ENCODE data around the gene IFNA13. TPM values are rescaled to one million over a fixed set of nuclear protein-coding genes. Genes with fewer than 3 reads are reported as not detected.
A peak's percentile ranks its signal among the peaks of the same experiment; 100 is the strongest.

IFNA13 gene
- total RNA-seq, result 0.04 TPM
- not detected for polyA plus RNA-seq (ENCODE audit: insufficient read depth in 1 of 8, insufficient read length in 8 of 8, low replicate concordance in 1 of 8)
- long read RNA-seq, donor 1, result 0 reads
- long read RNA-seq, donor 2, result 0 reads
- long read RNA-seq, donor 3, result 0 reads
- long read RNA-seq, donor 4, result 0 reads
- long read RNA-seq, donor 5, partial matches to known transcripts, result 0 of 1 reads
- long read RNA-seq, donor 5, other reads (novel, unspliced or antisense), result 0 of 1 reads
- long read RNA-seq, donor 6, result 0 reads
- long read RNA-seq, donor 7, result 0 reads
- long read RNA-seq, donor 8, result 0 reads
- long read RNA-seq, donor 9, result 0 reads
- long read RNA-seq, donor 10, result 0 reads
- long read RNA-seq, donor 11, result 0 reads

GRCh38 chr9:21367957-21368356, at the start of gene IFNA13:
IFNA13 (minus strand) TSS chr9:21368057; CDS start chr9:21368010, 47 bp downstream.
- 75% methylated on average over 1 of the region's 3 CpGs for WGBS (ENCODE audit: insufficient coverage)
- H3K4me1 ChIP-seq (ENCODE audit: control insufficient read depth, insufficient read depth, low read length), result no peaks in the 10 kb centered on the region
- DNase-seq, result no peak
- no peaks in the 10 kb centered on the region for H3K36me3 ChIP-seq (ENCODE audit: control insufficient read depth, insufficient read depth, low read length)
- H3K27me3 ChIP-seq (ENCODE audit: control insufficient read depth, insufficient read depth, low read length), result peaks cover 2% of the 10 kb centered on the region
- no peak within 1 kb of the TSS for H3K27ac ChIP-seq (ENCODE audit: low read length)
- H3K9me3 ChIP-seq (replicated peaks; ENCODE audit: control insufficient read depth, low read depth, low read length), result no peaks in the 10 kb centered on the region
- H3K4me3 ChIP-seq (ENCODE audit: low read length), result no peak within 1 kb of the TSS

- WGBS (ENCODE audit: insufficient coverage), result 44% methylated on average over 2 of the region's 5 CpGs
- H3K9me3 ChIP-seq (replicated peaks; ENCODE audit: control insufficient read depth, low read depth, low read length), result no peaks in the 10 kb centered on the region
- DNase-seq, result no peak
- no peak overlapping the region for H3K4me3 ChIP-seq (ENCODE audit: low read length)
- no peak overlapping the region for H3K27ac ChIP-seq (ENCODE audit: low read length)
- H3K4me1 ChIP-seq (ENCODE audit: control insufficient read depth, insufficient read depth, low read length), result no peaks in the 10 kb centered on the region
- no peaks in the 10 kb centered on the region for H3K36me3 ChIP-seq (ENCODE audit: control insufficient read depth, insufficient read depth, low read length)
- H3K27me3 ChIP-seq (ENCODE audit: control insufficient read depth, insufficient read depth, low read length), result no peaks in the 10 kb centered on the region
Measured at GRCh38 chr9:21415493-21416267, 47.8 kb upstream of the IFNA13 start.

GRCh38 chr9:21414220-21414940, 46.5 kb upstream of the IFNA13 start:
- no CpG with 5 or more reads among the region's 2 CpGs for WGBS (ENCODE audit: insufficient coverage)
- no peak for DNase-seq
- Histone ChIP-seq H3K4me1 (ENCODE audit: control insufficient read depth, insufficient read depth, low read length) (no peaks in the 10 kb centered on the region), H3K4me3 (ENCODE audit: low read length) (no peak overlapping the region), H3K27ac (ENCODE audit: low read length) (no peak overlapping the region), H3K36me3 (ENCODE audit: control insufficient read depth, insufficient read depth, low read length) (no peaks in the 10 kb centered on the region), H3K9me3 (replicated peaks; ENCODE audit: control insufficient read depth, low read depth, low read length) (no peaks in the 10 kb centered on the region), H3K27me3 (ENCODE audit: control insufficient read depth, insufficient read depth, low read length) (no peaks in the 10 kb centered on the region)

- Histone ChIP-seq H3K27me3 (ENCODE audit: control insufficient read depth, insufficient read depth, low read length) (no peaks in the 10 kb centered on the region), H3K9me3 (replicated peaks; ENCODE audit: control insufficient read depth, low read depth, low read length) (no peaks in the 10 kb centered on the region), H3K27ac (ENCODE audit: low read length) (no peak overlapping the region), H3K36me3 (ENCODE audit: control insufficient read depth, insufficient read depth, low read length) (no peaks in the 10 kb centered on the region), H3K4me3 (ENCODE audit: low read length) (no peak overlapping the region), H3K4me1 (ENCODE audit: control insufficient read depth, insufficient read depth, low read length) (no peaks in the 10 kb centered on the region)
- WGBS (ENCODE audit: insufficient coverage), result 60% methylated on average over 3 of the region's 5 CpGs
- no peak for DNase-seq
Measured at GRCh38 chr9:21413624-21414023, 45.8 kb upstream of the IFNA13 start.

GRCh38 chr9:21413151-21413550, 45.3 kb upstream of the IFNA13 start:
- Histone ChIP-seq H3K9me3 (replicated peaks; ENCODE audit: control insufficient read depth, low read depth, low read length) (no peaks in the 10 kb centered on the region), H3K36me3 (ENCODE audit: control insufficient read depth, insufficient read depth, low read length) (no peaks in the 10 kb centered on the region), H3K4me3 (ENCODE audit: low read length) (no peak overlapping the region), H3K27ac (ENCODE audit: low read length) (no peak overlapping the region), H3K27me3 (ENCODE audit: control insufficient read depth, insufficient read depth, low read length) (no peaks in the 10 kb centered on the region), H3K4me1 (ENCODE audit: control insufficient read depth, insufficient read depth, low read length) (no peaks in the 10 kb centered on the region)
- WGBS (ENCODE audit: insufficient coverage), result no CpG with 5 or more reads among the region's 4 CpGs
- no peak for DNase-seq

GRCh38 chr9:21412107-21412506, 44.2 kb upstream of the IFNA13 start:
- H3K36me3 ChIP-seq (ENCODE audit: control insufficient read depth, insufficient read depth, low read length), result no peaks in the 10 kb centered on the region
- DNase-seq, result no peak
- H3K27me3 ChIP-seq (ENCODE audit: control insufficient read depth, insufficient read depth, low read length), result no peaks in the 10 kb centered on the region
- H3K9me3 ChIP-seq (replicated peaks; ENCODE audit: control insufficient read depth, low read depth, low read length), result no peaks in the 10 kb centered on the region
- H3K27ac ChIP-seq (ENCODE audit: low read length), result no peak overlapping the region
- H3K4me1 ChIP-seq (ENCODE audit: control insufficient read depth, insufficient read depth, low read length), result no peaks in the 10 kb centered on the region
- H3K4me3 ChIP-seq (ENCODE audit: low read length), result no peak overlapping the region

GRCh38 chr9:21408817-21409216, 41.0 kb upstream of the IFNA13 start, which contains the start of gene IFNA8:
IFNA8 (plus strand) TSS chr9:21409117; CDS start chr9:21409177, 60 bp downstream.
- H3K36me3 ChIP-seq (ENCODE audit: control insufficient read depth, insufficient read depth, low read length), result no peaks in the 10 kb centered on the region
- no peaks in the 10 kb centered on the region for H3K9me3 ChIP-seq (replicated peaks; ENCODE audit: control insufficient read depth, low read depth, low read length)
- DNase-seq, result no peak
- H3K27ac ChIP-seq (ENCODE audit: low read length), result no peak within 1 kb of the TSS
- no peaks in the 10 kb centered on the region for H3K4me1 ChIP-seq (ENCODE audit: control insufficient read depth, insufficient read depth, low read length)
- H3K27me3 ChIP-seq (ENCODE audit: control insufficient read depth, insufficient read depth, low read length), result no peaks in the 10 kb centered on the region
- H3K4me3 ChIP-seq (ENCODE audit: low read length), result no peak within 1 kb of the TSS
- WGBS (ENCODE audit: insufficient coverage), result 80% methylated on average over 1 of the region's 1 CpG

- peaks cover 18% of the 10 kb centered on the region for H3K27me3 ChIP-seq (ENCODE audit: control insufficient read depth, insufficient read depth, low read length)
Measured at GRCh38 chr9:21404146-21404545, 36.3 kb upstream of the IFNA13 start.

GRCh38 chr9:21402386-21403251, 34.8 kb upstream of the IFNA13 start:
- under 1% methylated on average over 46 of the region's 53 CpGs for WGBS (ENCODE audit: insufficient coverage)
- DNase-seq, result no peak
- H3K27me3 ChIP-seq (ENCODE audit: control insufficient read depth, insufficient read depth, low read length), result peaks cover 20% of the 10 kb centered on the region

More at GRCh38 chr9:21404146-21404545, 36.3 kb upstream of the IFNA13 start:
- Histone ChIP-seq H3K36me3 (ENCODE audit: control insufficient read depth, insufficient read depth, low read length) (no peaks in the 10 kb centered on the region), H3K4me1 (ENCODE audit: control insufficient read depth, insufficient read depth, low read length) (peaks cover 8% of the 10 kb centered on the region), H3K4me3 (ENCODE audit: low read length) (no peak overlapping the region), H3K27ac (ENCODE audit: low read length) (no peak overlapping the region), H3K9me3 (replicated peaks; ENCODE audit: control insufficient read depth, low read depth, low read length) (no peaks in the 10 kb centered on the region)
- DNase-seq, result no peak
- WGBS (ENCODE audit: insufficient coverage), result no CpG with 5 or more reads among the region's 3 CpGs

More at GRCh38 chr9:21402386-21403251, 34.8 kb upstream of the IFNA13 start:
- no peaks in the 10 kb centered on the region for H3K9me3 ChIP-seq (replicated peaks; ENCODE audit: control insufficient read depth, low read depth, low read length)
- no peak overlapping the region for H3K27ac ChIP-seq (ENCODE audit: low read length)
- peaks cover 8% of the 10 kb centered on the region for H3K4me1 ChIP-seq (ENCODE audit: control insufficient read depth, insufficient read depth, low read length)
- H3K4me3 ChIP-seq (ENCODE audit: low read length), result peak overlapping the region; percentile 18
- H3K36me3 ChIP-seq (ENCODE audit: control insufficient read depth, insufficient read depth, low read length), result no peaks in the 10 kb centered on the region

All from muscle of leg (tissue), 16 donors.